GM12892 (cell line): ENCODE results near the gene APEH.

Experiments
- DNase-seq: peaks from one replicate; pipeline ENCODE4 v3.0.0; 2011; ENCODE audit not compliant: insufficient read length
- FAIRE-seq: peaks from 2 replicates; lab custom pipeline; 2011; peaks lifted over from hg19 to GRCh38; lab: Jason Lieb, UNC
- POLR2A ChIP-seq: IDR thresholded peaks from 2 replicates; pipeline ENCODE4 v1.6.1; 2011; ENCODE audit warnings: low read depth, low read length, control low read depth
- POLR2AphosphoS5 ChIP-seq: IDR thresholded peaks from 2 replicates; pipeline ENCODE4 v1.6.1; 2011; ENCODE audit warnings: low read depth, low read length, control low read depth
- TAF1 ChIP-seq: IDR thresholded peaks from 2 replicates; pipeline ENCODE4 v1.6.1; 2011; ENCODE audit warnings: low read depth, mild to moderate bottlenecking, control low read depth, low read length, borderline replicate concordance

Gene APEH

DNA sequence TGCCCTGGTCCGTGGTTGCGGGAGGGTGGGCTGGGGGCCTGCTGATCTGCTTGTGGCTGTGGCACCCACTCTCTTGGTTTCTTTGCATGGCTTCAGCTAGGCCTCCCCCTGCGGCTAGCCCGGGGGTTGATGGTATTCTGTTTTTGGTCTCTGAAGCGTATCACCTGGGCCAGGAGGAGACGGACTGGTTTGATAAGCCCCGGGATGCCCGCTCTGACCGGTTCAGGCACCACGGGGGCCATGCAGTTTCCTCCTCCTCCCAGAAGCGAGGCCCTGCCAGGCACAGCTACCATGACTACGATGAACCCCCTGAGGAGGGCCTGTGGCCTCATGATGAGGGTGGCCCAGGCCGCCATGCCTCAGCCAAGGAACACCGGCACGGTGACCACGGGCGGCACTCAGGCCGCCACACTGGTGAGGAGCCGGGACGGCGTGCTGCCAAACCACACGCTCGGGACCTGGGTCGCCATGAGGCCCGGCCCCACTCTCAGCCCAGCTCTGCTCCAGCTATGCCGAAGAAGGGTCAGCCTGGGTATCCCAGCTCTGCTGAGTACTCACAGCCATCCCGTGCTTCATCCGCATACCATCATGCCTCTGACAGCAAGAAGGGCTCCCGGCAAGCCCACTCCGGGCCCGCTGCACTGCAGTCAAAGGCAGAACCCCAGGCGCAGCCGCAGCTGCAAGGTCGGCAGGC is 11.3 kb upstream of the APEH start:
- FAIRE-seq (no peak), DNase-seq (no peak)
- TF ChIP-seq POLR2AphosphoS5 (no peak), TAF1 (no peak), POLR2A (no peak)

DNA sequence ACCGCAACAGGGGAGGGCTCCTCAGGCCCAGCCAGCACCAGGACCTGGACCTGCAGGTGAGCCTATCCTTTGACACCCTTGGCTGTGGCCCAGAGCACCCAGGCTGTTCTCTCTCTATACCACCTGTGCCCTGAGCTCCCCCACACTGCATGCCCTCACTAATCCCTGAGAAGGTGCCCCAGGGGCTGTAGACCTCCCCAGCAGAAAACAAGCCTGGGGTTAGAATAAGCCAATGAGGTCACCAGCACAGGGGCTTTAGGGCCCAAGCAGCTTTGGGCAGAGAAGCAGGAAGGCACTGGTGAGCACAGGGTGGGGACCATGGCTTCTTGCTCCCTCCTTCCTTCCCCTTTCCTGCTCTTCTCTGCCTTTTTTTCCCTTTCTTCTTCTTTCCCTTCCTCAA is 10.3 kb upstream of the APEH start:
- FAIRE-seq (no peak), DNase-seq (no peak)
- TF ChIP-seq POLR2AphosphoS5 = no peak
- TF ChIP-seq TAF1 = no peak
- no peak for TF ChIP-seq POLR2A

DNA sequence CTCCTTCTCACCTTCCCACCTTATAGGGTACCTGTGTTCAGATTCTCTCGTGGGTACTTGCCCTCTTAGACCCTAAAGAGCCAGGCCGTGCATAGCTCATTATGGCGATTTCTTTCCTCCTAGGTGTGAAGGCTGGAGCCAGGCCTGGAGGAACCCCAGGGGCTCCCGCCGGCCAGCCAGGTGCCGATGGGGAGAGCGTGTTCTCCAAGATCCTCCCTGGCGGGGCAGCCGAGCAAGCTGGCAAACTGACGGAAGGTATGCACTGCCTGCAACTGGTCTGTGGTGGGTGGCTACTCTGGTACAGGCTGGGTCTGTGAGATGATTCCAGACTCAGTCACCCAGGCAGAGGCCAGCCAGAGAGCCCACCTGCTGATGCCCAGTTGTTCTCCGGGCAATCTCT is 9.9 kb upstream of the APEH start:
- FAIRE-seq (no peak), DNase-seq (no peak)
- TF ChIP-seq POLR2AphosphoS5 = no peak
- TF ChIP-seq POLR2A = no peak
- no peak for TF ChIP-seq TAF1

DNA sequence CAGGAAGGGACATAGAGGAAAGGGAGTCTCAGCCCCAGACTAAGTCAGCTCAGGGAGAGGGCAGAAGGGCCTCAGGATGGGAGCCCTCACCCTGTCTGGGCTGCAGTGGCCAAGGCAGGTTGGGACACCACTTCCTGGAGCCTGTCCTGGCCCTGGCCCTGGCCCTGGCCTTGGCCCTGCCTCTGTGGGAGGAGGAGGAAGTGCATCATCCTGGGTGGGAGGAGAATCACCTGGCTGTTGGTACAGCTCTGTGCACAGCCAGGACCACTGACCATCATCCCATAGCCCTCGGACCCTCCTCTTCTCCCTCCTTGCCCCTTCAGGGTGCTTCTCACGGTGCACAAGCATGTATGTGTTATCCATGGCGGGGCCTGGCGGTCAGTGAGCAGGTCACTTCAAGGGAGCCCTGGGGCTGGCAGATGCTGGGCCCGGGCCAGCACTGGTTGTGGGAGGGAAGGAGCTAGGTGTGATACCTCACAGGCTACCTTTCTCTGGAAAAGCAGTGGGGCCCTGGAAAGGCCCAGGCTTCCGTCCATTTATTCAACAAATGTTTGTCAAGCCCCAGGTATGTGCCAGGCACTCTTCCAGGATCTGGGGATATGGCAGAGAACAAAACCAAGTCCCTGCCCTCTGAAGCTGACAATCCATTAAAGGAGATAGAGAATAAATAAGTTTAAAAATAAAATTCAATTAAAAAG is 8.2 kb upstream of the APEH start:
- FAIRE-seq (no peak), DNase-seq (no peak)
- TF ChIP-seq POLR2A = no peak
- no peak for TF ChIP-seq TAF1
- no peak for TF ChIP-seq POLR2AphosphoS5

DNA sequence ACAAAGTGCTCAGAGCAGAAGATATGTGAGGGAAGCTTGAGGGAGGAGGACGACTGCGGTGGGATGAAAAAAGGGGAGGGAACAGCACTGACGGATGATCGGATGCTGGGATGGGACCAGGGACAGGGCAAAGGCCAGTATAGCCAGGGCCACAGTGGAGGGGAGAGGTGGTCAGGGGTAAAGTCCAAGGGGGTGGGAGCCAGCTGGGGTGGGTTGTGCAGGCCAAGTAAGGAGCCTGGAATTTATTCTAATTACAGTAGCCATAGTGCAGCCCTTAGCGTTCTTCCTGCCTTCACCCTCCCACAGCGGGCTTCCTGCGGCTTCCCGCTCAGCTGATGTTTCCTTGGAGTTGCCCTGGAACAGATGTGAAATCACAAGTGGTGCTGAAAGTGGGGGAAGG is 7.6 kb upstream of the APEH start:
- TF ChIP-seq TAF1 (no peak), POLR2A (no peak), POLR2AphosphoS5 (no peak)
- DNase-seq (no peak), FAIRE-seq (no peak)

DNA sequence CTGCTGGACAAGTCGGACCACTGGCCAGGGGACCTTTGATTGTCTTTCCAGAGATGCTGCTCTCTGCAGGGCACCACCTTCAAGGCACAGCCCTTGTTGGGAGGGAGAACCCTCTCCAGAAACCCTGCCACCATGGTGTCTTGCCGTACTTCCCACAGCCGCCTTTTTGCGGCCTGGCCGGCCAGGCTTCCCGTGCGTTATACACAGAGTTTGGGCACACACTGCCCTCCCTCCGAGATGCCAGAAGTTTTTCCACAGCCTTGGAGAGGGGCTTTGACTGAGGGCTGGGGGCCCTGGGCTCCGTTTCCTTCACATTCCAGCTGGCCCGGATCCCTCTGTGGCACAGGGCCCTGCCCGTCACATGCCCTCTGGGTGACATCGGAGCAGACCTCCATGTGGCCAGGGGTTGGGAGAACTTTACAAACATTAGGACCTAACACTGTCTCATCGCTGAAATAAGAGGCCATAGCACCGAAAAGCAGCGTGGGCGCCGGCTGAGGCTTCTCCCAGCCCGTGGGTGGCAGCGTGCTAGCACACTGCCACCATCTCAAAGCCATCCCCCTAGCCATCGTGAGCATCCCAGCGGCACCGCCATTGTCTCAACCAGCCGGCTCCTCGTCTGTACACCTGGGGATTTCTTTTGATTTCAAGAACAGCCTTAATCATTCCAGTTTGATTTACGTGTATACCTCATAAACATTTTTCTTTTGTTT is 6.3 kb upstream of the APEH start:
- DNase-seq (no peak), FAIRE-seq (no peak)
- no peak for TF ChIP-seq TAF1

DNA sequence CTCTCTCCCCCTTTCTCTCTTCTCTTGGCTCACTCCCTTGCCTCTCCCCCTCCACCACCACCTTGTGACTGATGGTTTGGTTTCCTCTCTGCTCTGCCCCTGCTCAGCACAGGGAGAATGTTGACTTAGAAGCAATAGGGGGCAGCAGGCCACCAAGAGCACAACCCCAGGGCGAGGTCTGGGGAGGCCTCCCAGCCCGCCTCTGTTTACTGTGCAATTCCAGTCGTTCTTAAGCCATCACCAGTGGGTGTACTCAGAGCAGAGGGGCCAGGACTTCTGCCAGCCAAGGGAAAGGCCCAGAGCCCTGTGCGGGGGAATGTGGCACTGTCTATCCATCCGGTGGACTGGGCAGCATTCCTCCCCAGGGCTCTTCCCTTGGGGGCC is 5.7 kb upstream of the APEH start:
- TF ChIP-seq POLR2AphosphoS5 = no peak
- no peak for TF ChIP-seq POLR2A
- no peak for TF ChIP-seq TAF1
- FAIRE-seq = no peak
- no peak for DNase-seq

DNA sequence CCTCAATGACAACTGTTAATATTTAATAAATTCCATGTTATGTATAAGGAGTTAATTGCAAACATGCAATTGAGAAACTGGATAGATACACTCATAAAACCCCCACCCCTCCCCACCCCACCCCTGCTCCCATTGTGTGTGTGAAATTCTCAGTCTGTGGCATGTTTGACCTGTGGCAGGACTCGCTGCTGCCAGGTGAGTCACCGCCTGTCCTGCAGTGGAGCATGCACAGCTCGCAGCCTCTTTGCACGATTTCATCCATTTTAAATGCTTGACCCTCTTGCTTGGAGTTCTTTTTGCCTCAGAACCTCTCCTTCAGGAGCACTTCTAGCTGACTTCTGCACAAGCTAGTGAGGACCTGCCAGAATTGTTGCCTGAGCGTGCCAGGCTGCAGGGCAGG is 5.3 kb upstream of the APEH start:
- DNase-seq (no peak), FAIRE-seq (no peak)
- no peak for TF ChIP-seq POLR2A
- TF ChIP-seq POLR2AphosphoS5 = no peak
- no peak for TF ChIP-seq TAF1

DNA sequence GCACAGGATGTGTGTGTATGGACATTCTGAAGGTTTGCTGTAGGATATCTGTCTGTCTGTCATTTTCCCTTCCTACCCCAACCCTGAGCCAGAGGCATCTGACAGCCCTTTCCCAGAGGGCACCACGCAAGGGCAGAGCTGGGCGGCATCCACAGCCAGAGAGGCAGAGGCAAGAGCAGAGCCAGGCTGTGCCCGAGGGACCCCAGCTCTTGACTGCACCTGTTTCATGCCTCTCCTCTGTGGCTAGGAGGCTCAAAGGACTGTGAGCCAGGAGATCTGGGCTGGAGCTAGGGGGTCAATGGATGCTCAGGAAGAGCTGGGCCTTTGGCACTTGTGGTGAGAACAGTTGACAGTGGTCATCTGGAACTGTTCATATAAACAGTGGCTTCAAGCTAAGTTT is 4.8 kb upstream of the APEH start:
- no peak for FAIRE-seq
- no peak for DNase-seq
- TF ChIP-seq POLR2AphosphoS5 (no peak), TAF1 (no peak), POLR2A (no peak)

DNA sequence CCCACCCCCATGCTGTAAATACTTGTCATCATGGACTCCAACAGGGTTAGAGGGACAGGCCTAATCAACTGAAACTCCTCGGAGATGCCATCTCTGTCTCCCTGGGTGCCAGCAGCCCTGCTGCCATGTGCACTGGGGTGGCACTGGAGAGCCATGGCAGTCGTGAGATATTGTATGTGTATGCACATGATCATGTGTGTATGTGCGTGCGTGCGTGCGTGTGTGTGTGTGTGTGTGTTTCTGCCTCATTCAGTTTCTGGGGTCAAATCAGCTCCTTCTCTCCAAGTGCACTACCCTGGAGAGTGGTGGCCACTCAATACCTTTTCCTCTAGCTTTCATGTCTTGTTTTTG is 3.2 kb upstream of the APEH start:
- DNase-seq (no peak), FAIRE-seq (no peak)

DNA sequence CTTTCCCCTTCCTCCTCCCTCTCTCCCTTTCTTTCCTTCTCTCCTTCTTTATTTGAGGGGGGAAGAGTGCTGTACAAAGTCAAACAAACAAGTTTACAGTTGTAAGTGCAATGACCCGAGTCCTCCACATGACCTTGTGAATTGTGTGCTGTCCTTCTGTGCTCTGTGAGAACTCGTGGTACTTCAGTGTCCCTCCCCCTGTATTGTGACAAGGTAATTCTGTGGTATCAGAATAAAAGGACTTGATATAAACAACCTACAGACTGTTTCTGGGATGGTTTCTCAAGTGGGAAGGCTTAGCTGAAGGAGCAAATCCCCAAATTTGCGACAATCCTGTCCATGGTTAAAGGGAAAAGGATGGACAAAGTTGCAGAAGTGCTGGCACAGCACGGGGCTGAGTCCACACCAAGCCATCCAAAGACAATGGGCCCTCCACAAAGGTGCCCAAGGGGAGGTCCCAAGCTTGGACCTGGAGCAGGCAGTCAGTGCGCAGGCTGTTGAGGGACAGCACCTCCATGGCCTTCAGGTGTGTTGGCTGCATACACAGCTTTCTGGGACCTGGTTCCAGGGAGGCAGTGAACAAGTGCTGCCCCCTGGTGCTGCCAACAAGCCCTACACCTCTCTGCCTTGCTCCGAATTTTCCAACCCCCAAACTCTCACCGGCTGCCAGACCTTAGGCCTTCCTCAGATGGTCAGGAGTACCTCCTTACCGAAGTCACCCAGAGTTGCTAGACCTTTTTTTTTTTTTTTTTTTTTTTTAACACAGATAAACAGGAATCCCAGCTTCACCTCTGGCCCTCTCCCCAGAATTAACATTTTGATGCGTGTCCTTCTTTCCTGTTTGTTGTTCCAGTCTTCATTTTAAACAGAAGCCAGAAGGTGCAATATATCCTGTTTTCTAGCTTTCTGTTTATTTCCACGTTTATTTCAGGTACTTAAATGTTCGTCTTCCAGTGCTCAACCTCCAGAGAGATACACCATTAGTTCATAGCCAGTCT is 2.6 kb upstream of the APEH start:
- TF ChIP-seq POLR2A (no peak), POLR2AphosphoS5 (no peak; the same call in 1 of the 2 replicates)
- DNase-seq (peak; percentile 78), FAIRE-seq (peak; percentile 95)

More for the DNA sequence above, 3.2 kb upstream of the APEH start:
- TF ChIP-seq POLR2AphosphoS5 (no peak), TAF1 (no peak), POLR2A (no peak)
